Measurements from ENCODE around the gene GLCCI1.
A peak's percentile ranks its signal among the peaks of the same experiment; 100 is the strongest.

The GLCCI1 gene

DNA sequence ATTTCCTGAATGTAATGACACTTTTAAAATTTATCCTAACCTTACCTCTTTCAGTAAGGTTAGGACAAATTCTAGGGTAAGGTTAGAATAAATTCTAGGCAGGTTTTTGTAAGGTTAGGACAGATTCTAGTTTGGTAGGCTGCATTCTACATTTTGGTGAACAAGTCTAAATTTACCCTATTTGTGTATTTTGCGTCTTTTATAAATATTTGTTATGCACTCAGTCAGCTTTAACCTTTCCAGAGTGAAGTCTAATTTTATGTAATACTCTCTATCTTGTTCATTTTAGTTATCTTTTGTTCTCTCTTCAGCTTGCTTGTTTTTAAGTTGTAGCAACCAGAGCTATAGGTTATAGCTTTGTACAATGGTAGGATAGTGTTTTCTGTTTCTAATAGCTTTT is 54.0 kb downstream of the GLCCI1 start:
- TF ChIP-seq, protein P1, sequence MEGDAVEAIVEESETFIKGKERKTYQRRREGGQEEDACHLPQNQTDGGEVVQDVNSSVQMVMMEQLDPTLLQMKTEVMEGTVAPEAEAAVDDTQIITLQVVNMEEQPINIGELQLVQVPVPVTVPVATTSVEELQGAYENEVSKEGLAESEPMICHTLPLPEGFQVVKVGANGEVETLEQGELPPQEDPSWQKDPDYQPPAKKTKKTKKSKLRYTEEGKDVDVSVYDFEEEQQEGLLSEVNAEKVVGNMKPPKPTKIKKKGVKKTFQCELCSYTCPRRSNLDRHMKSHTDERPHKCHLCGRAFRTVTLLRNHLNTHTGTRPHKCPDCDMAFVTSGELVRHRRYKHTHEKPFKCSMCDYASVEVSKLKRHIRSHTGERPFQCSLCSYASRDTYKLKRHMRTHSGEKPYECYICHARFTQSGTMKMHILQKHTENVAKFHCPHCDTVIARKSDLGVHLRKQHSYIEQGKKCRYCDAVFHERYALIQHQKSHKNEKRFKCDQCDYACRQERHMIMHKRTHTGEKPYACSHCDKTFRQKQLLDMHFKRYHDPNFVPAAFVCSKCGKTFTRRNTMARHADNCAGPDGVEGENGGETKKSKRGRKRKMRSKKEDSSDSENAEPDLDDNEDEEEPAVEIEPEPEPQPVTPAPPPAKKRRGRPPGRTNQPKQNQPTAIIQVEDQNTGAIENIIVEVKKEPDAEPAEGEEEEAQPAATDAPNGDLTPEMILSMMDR (IDR thresholded peaks at IDR 0.05; ENCODE audit: low read depth, low read length) = no peak
- TF ChIP-seq, protein P2, sequence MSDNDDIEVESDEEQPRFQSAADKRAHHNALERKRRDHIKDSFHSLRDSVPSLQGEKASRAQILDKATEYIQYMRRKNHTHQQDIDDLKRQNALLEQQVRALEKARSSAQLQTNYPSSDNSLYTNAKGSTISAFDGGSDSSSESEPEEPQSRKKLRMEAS (IDR thresholded peaks at IDR 0.05; ENCODE audit: low read depth, low read length) = no peak
- TF ChIP-seq POLR2A (IDR thresholded peaks at IDR 0.05; ENCODE audit: extremely low read depth, insufficient read length) (no peak), MYC (IDR thresholded peaks at IDR 0.05; ENCODE audit: low read depth, low read length) (no peak)
- no peak for DNase-seq (ENCODE audit: low read depth)
- H3K4me3 ChIP-seq (ENCODE audit: low read depth, low read length) = no peak overlapping the region

DNA sequence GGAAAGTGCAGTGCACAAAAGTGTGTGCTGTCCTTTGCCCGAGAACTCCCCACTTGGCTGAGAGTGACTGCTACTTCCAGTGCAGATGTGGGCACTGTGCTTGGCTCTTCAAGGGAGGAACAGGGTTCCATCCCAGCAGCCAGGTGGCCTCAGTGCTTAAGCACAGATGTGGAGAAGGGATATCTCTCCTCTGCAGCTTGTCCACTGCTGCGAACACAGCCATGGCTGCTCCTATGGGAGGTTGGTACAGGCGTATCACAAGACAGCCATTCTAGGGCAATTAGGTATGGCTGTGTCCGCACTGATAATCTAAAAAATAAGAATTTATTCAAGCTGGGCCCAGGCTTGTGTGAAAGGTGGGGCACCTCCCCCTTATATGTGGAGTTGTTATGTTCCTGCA is 66.6 kb downstream of the GLCCI1 start:
- TF ChIP-seq, protein P2 (IDR thresholded peaks at IDR 0.05; ENCODE audit: low read depth, low read length) = no peak
- TF ChIP-seq MYC (IDR thresholded peaks at IDR 0.05; ENCODE audit: low read depth, low read length) (no peak), POLR2A (IDR thresholded peaks at IDR 0.05; ENCODE audit: extremely low read depth, insufficient read length) (no peak)
- DNase-seq (ENCODE audit: low read depth) = no peak
- H3K4me3 ChIP-seq (ENCODE audit: low read depth, low read length) = no peak overlapping the region

DNA sequence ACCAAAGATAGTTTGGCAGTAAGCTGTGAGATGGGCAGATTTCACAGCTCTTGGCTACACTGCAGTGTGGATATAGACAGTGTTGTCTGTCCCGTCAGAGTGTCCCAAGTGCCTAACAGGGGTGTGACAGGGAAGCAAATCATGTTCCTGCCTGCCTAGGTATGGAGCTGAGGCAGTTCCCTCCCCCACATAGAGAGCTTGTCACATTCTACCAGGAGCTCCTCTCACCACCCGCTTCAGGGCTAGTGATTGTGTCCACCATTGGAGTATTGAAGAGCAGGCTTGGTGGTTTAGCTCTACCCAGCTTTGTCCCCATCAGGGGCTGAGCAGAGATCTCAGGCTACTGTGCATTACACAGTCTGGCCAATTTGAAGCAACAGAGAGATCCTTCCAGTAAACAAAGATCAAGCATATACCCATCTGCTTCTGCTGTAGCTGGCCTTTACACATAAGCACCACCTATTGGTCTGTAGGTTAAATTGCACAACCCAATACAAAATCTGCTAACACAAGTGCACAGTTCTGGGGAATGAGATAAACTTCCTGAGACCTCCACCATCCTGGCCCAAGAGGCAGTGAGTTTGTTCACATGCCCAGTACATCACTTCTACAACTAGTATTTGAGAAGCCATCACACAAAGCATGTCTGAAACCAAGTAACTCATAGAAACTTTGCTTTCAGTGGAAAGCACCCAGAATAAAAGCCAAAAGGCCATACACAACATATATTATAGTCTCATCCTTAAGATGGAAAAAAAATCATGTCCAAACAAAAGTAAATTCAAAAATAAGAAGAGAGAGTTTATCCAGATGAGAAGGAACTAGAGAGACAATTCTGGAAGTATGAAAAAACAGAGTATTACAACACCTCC is 67.3 kb downstream of the GLCCI1 start:
- DNase-seq (ENCODE audit: low read depth) = peak; percentile 63
- TF ChIP-seq POLR2A (IDR thresholded peaks at IDR 0.05; ENCODE audit: extremely low read depth, insufficient read length) (no peak), MYC (IDR thresholded peaks at IDR 0.05; ENCODE audit: low read depth, low read length) (no peak)
- TF ChIP-seq, protein P2 (IDR thresholded peaks at IDR 0.05; ENCODE audit: low read depth, low read length) = no peak
- TF ChIP-seq, protein P1 (IDR thresholded peaks at IDR 0.05; ENCODE audit: low read depth, low read length) = peak; percentile 73

DNA sequence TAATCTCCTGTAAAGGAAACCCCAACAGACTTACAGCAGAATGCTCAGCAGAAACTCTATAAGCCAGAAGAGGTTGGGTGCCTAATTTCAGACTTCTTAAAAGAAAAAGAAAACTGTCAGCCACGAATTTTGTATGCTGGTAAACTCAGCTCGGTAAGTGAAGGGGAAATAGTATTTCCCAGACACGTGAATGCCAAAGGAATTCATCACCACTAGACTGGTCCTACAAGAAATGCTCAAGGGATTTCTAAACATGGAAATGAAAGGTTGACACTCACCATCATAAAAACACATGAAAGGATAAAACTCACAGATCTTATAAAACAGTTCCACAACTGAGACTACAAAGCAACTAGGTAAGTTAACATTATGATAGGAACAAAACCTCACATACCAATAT is 68.6 kb downstream of the GLCCI1 start:
- DNase-seq (ENCODE audit: low read depth) = no peak
- TF ChIP-seq POLR2A (IDR thresholded peaks at IDR 0.05; ENCODE audit: extremely low read depth, insufficient read length) (no peak), MYC (IDR thresholded peaks at IDR 0.05; ENCODE audit: low read depth, low read length) (no peak)
- TF ChIP-seq, protein P1 (IDR thresholded peaks at IDR 0.05; ENCODE audit: low read depth, low read length) = no peak
- TF ChIP-seq, protein P2 (IDR thresholded peaks at IDR 0.05; ENCODE audit: low read depth, low read length) = no peak
- H3K4me3 ChIP-seq (ENCODE audit: low read depth, low read length) = no peak overlapping the region

More for the DNA sequence above, 67.3 kb downstream of the GLCCI1 start:
- no peak overlapping the region for H3K4me3 ChIP-seq (ENCODE audit: low read depth, low read length)

DNA sequence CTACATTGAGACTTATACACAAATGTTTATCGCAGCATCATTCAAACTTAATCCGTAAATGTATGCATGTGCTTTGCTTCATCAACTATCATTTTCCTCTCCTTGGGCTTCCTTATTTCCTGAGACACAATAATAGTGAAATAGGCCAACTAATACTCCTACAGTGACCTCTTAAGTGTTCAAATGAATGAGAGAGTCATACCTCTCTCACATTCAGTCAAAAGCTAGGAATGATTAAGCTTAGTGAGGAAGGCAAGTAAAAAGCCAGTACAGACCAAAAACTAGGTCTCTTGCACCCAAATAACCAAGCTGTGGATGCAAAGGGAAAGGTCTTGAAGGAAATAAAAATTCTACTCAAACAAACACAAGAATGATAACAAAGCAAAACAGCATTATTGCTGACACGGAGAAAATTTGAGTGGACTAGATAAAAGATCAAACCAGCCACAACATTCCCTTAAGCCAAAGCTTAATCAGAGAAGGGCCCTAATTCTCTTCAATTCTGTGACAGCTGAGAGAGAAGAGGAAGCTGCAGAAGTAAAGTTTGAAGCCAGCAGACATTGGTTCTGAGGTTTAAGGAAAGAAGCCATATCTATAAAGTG is 72.3 kb downstream of the GLCCI1 start:
- no peak for DNase-seq (ENCODE audit: low read depth)
- H3K4me3 ChIP-seq (ENCODE audit: low read depth, low read length) = no peak overlapping the region
- TF ChIP-seq POLR2A (IDR thresholded peaks at IDR 0.05; ENCODE audit: extremely low read depth, insufficient read length) (no peak), MYC (IDR thresholded peaks at IDR 0.05; ENCODE audit: low read depth, low read length) (no peak)
- TF ChIP-seq, protein P1 (IDR thresholded peaks at IDR 0.05; ENCODE audit: low read depth, low read length) = no peak
- TF ChIP-seq, protein P2 (IDR thresholded peaks at IDR 0.05; ENCODE audit: low read depth, low read length) = no peak
